IPS-15b (cell line): ENCODE data around the gene DICER1.

Experiments used
- H3K27me3 ChIP-seq: one replicate; pipeline ENCODE4 v1.6.1; 2013; ENCODE audit warnings: low read length; ENCODE audit not compliant: control insufficient read depth, insufficient read depth
- H3K36me3 ChIP-seq: one replicate; pipeline ENCODE4 v1.6.1; 2013; ENCODE audit warnings: low read length; ENCODE audit not compliant: control insufficient read depth, insufficient read depth
- H3K4me1 ChIP-seq: one replicate; pipeline ENCODE4 v1.6.1; 2013; ENCODE audit warnings: mild to moderate bottlenecking, low read length; ENCODE audit not compliant: control insufficient read depth, insufficient read depth
- H3K4me3 ChIP-seq: one replicate; pipeline ENCODE4 v1.5.1; 2013; ENCODE audit warnings: low read depth, low read length
- H3K9ac ChIP-seq: one replicate; pipeline ENCODE4 v1.6.1; 2013; ENCODE audit warnings: low read depth, mild to moderate bottlenecking, low read length
- H3K9me3 ChIP-seq: one replicate; pipeline ENCODE4 v1.6.1; 2013; ENCODE audit warnings: mild to moderate bottlenecking, low read length; ENCODE audit not compliant: control insufficient read depth, insufficient read depth

Gene DICER1

GRCh38 chr14:95091581-95091980, 65.7 kb downstream of the DICER1 start:
- peaks cover 7% of the 10 kb centered on the region for H3K36me3 ChIP-seq
- H3K4me1 ChIP-seq, result no peaks in the 10 kb centered on the region
- H3K9me3 ChIP-seq, result no peaks in the 10 kb centered on the region
- H3K27me3 ChIP-seq, result no peaks in the 10 kb centered on the region
- no peak overlapping the region for H3K4me3 ChIP-seq
- no peak overlapping the region for H3K9ac ChIP-seq

GRCh38 chr14:95088665-95089064, 68.7 kb downstream of the DICER1 start:
- no peak overlapping the region for H3K9ac ChIP-seq
- no peaks in the 10 kb centered on the region for H3K9me3 ChIP-seq
- H3K36me3 ChIP-seq, result peaks cover 3% of the 10 kb centered on the region
- H3K4me1 ChIP-seq, result no peaks in the 10 kb centered on the region
- no peaks in the 10 kb centered on the region for H3K27me3 ChIP-seq
- H3K4me3 ChIP-seq, result no peak overlapping the region

DNA sequence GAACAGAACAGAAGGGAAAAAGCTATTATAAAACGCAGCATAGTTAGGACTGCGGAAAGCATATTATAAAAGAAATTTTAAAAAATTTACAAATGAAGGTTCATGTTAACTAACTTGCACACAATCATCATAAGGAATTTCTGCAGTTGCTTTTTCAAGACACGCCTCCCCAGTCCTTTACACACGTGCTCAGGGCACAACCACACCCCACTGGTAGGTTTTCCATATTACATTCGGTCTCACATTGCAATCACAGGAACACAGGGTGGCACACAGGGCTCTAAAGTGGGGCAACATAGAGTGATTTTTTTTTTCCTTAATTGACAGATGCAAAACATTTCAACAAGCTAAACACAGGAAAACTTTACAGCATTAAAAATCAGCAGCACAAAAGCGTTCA, 69.7 kb downstream of the DICER1 start:
- no peaks in the 10 kb centered on the region for H3K9me3 ChIP-seq
- H3K4me3 ChIP-seq, result no peak overlapping the region
- H3K4me1 ChIP-seq, result no peaks in the 10 kb centered on the region
- no peaks in the 10 kb centered on the region for H3K36me3 ChIP-seq
- no peak overlapping the region for H3K9ac ChIP-seq
- H3K27me3 ChIP-seq, result no peaks in the 10 kb centered on the region

DNA sequence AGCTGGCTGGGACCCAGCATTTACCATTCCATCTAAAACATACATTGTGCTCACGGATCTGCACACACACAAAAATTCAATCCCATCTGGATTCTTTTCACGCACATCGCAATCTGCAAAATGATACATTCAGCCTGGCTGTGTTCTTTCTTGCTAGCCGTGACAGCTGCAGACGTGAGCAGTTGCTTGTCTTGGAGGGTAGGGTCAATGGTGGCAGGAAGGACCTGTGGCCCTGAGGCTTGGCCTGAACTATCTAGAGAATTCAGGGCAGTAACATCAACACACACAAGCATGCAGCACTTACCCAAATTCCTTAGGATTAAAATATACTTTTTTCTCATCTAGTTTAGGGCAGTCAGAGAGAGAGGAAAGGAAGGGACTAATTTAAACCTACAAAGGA, 72.0 kb downstream of the DICER1 start:
- Histone ChIP-seq H3K9me3 (no peaks in the 10 kb centered on the region), H3K9ac (no peak overlapping the region), H3K4me1 (no peaks in the 10 kb centered on the region), H3K4me3 (no peak overlapping the region), H3K27me3 (no peaks in the 10 kb centered on the region), H3K36me3 (no peaks in the 10 kb centered on the region)

DNA sequence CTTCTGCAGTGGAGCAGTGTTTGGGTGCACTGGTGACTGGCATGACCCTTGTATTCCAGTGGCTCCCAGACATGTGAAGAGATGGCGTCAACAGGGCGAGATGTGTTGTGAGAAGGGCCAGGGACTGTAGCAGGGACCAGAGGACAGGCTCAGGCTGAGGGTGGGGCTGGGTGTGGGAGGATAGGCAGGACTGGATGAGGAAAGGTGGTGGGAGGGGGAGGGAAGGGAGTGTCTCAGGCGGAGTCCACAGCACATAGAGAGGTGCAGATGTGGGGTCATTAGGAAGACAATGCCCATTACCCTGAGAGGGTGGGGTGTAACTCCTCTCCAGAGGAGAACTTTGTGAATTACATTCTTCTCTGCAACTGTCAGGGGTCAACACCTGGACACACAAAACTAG, 78.5 kb downstream of the DICER1 start:
- H3K4me1 ChIP-seq, result peaks cover 3% of the 10 kb centered on the region
- H3K36me3 ChIP-seq, result no peaks in the 10 kb centered on the region
- no peak overlapping the region for H3K9ac ChIP-seq
- H3K4me3 ChIP-seq, result no peak overlapping the region
- H3K9me3 ChIP-seq, result no peaks in the 10 kb centered on the region
- H3K27me3 ChIP-seq, result no peaks in the 10 kb centered on the region

DNA sequence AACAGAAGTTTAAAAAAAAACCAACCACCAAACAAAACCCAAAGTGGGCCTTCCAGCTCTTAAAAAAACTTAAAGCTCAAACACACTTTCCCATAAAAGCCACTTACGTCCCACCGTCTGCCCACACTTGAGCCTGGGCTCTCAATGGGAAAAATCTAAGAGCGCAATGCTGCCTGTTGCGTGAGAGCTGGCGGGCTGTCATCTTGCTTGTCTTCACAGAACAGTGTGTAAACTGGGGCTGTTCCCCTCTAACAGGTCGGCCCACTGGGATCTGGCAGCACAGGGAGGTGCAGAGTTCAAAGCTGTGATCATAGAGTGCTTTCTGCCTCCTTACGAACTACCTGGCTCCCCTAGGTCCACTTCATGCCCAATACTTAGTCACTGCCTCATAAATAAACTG, 80.0 kb downstream of the DICER1 start:
- Histone ChIP-seq H3K4me1 (peaks cover 3% of the 10 kb centered on the region), H3K36me3 (no peaks in the 10 kb centered on the region), H3K27me3 (no peaks in the 10 kb centered on the region), H3K9ac (no peak overlapping the region), H3K9me3 (no peaks in the 10 kb centered on the region), H3K4me3 (no peak overlapping the region)

GRCh38 chr14:95075789-95076188, 81.5 kb downstream of the DICER1 start:
- Histone ChIP-seq H3K4me3 (no peak overlapping the region), H3K9ac (no peak overlapping the region), H3K36me3 (no peaks in the 10 kb centered on the region), H3K4me1 (peaks cover 3% of the 10 kb centered on the region), H3K27me3 (no peaks in the 10 kb centered on the region), H3K9me3 (no peaks in the 10 kb centered on the region)

DNA sequence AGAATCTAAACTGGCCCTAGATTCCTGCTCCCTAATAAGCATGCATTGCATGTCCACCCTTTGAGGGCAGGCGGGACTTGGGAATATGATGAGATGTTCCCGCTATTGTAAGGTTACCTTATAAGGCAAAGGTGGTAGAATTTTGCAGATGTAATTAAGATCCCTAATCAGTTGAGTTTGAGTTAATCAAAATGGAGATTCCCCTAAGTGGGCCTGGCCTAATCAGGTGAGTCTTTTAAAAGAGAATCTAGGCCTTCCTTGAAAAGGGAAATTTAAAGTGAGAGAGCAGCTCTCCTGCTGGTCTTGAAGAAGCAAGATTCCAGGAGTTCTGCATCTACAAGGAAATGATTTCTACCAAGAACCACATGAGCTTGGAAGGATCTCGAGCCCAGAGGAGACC, 83.4 kb downstream of the DICER1 start:
- no peaks in the 10 kb centered on the region for H3K36me3 ChIP-seq
- H3K4me3 ChIP-seq, result no peak overlapping the region
- no peaks in the 10 kb centered on the region for H3K9me3 ChIP-seq
- no peaks in the 10 kb centered on the region for H3K27me3 ChIP-seq
- no peak overlapping the region for H3K9ac ChIP-seq
- no peaks in the 10 kb centered on the region for H3K4me1 ChIP-seq

DNA sequence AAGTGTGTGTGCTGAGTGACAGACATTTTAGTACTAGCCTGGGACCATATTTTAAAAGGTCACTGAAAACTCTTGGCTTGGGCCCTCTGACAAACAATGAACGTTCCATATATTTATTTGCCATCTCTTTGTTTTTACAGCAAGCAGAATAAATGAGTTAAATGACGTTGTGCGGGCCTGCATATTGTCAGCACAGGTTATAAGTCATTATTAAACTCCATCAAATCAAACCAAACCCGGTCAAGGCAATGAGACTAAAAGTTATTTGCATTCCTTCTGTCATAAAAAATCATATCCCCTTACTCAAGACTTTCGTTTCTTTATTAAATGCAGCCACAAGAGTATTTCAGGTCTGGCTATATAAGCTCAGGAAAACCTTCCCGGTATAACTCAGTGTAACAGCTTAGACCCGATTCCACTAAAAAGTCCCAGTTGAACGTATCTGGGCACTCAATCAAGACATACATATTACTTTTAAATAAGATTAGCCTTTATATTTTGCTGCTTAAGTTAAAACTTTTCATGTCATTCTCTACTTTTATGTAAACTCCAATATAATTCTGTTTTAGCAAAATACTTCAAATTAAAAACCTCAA, 84.9 kb downstream of the DICER1 start:
- H3K9me3 ChIP-seq, result no peaks in the 10 kb centered on the region
- H3K36me3 ChIP-seq, result no peaks in the 10 kb centered on the region
- no peak overlapping the region for H3K4me3 ChIP-seq
- no peaks in the 10 kb centered on the region for H3K4me1 ChIP-seq
- H3K9ac ChIP-seq, result no peak overlapping the region
- no peaks in the 10 kb centered on the region for H3K27me3 ChIP-seq

- no peaks in the 10 kb centered on the region for H3K36me3 ChIP-seq
- H3K27me3 ChIP-seq, result no peaks in the 10 kb centered on the region
- H3K4me3 ChIP-seq, result no peak overlapping the region
- no peak overlapping the region for H3K9ac ChIP-seq
- no peaks in the 10 kb centered on the region for H3K4me1 ChIP-seq
- H3K9me3 ChIP-seq, result no peaks in the 10 kb centered on the region
Measured at GRCh38 chr14:95071649-95072280, 85.6 kb downstream of the DICER1 start.

GRCh38 chr14:95070748-95071435, 86.4 kb downstream of the DICER1 start:
- H3K9me3 ChIP-seq, result no peaks in the 10 kb centered on the region
- H3K36me3 ChIP-seq, result no peaks in the 10 kb centered on the region

GRCh38 chr14:95069547-95069946, 87.8 kb downstream of the DICER1 start:
- Histone ChIP-seq H3K4me3 (no peak overlapping the region), H3K36me3 (no peaks in the 10 kb centered on the region), H3K9ac (no peak overlapping the region), H3K4me1 (no peaks in the 10 kb centered on the region), H3K27me3 (no peaks in the 10 kb centered on the region), H3K9me3 (no peaks in the 10 kb centered on the region)

More at GRCh38 chr14:95070748-95071435, 86.4 kb downstream of the DICER1 start:
- Histone ChIP-seq H3K27me3 (no peaks in the 10 kb centered on the region), H3K4me1 (no peaks in the 10 kb centered on the region), H3K4me3 (no peak overlapping the region), H3K9ac (no peak overlapping the region)
